Endothelial cell of umbilical vein (primary cell): ENCODE measurements around the gene CHRM2. TPM values are rescaled to one million over a fixed set of nuclear protein-coding genes. Genes with fewer than 3 reads are reported as not detected.
A peak's percentile ranks its signal among the peaks of the same experiment; 100 is the strongest.

Experiments
- BruUV-seq: library from RNA; stranded (reverse); fragments of 400-500 nt; replicated peaks from 2 replicates; lab custom pipeline; 2021; lab: Mats Ljungman, UMichigan
- CTCF ChIA-PET: fragments of 300-600, 350-600 bp; sonication (Branson Sonifier 250); formaldehyde crosslinking; loops from one replicate; lab custom pipeline; 2021; ENCODE audit warnings: antibody characterized with exemption, inconsistent platforms; lab: Charles Lee
- POLR2A ChIA-PET: fragments of 300-600, 350-600 bp; sonication (Branson Sonifier 250); formaldehyde crosslinking; loops from one replicate; lab custom pipeline; 2021; ENCODE audit warnings: antibody characterized with exemption, inconsistent platforms; lab: Charles Lee
- DNase-seq: peaks from one replicate; pipeline ENCODE4 v3.0.0-alpha.2; 2011; ENCODE audit warnings: low read depth, low spot score
- FAIRE-seq: peaks from 2 replicates; lab custom pipeline; 2011; peaks lifted over from hg19 to GRCh38; lab: Jason Lieb, UNC
- H2AFZ ChIP-seq: 2 replicates; pipeline ENCODE4 v1.6.0; 2012; ENCODE audit warnings: low read depth, low read length, control low read depth, inconsistent platforms
- H3K27ac ChIP-seq: 2 replicates; pipeline ENCODE4 v1.5.1; 2011; ENCODE audit warnings: low read depth, mild to moderate bottlenecking, control low read depth, low read length, moderate library complexity; ENCODE audit not compliant: insufficient read depth
- H3K27me3 ChIP-seq, 2 experiments: 2 replicates each; pipeline versions ENCODE4 v1.6.0 to v1.6.1; 2011; ENCODE audit warnings: low read length in 2 of 2, mixed read lengths in 1 of 2; ENCODE audit not compliant: control insufficient read depth in 2 of 2, insufficient read depth in 2 of 2
- H3K36me3 ChIP-seq, 2 experiments: 2 replicates in 1 of 2; 3 replicates in 1 of 2; pipeline ENCODE4 v1.5.1; 2011; ENCODE audit warnings: low read length in 2 of 2, mild to moderate bottlenecking in 1 of 2, moderate library complexity in 1 of 2; ENCODE audit not compliant: control insufficient read depth in 2 of 2, insufficient read depth in 2 of 2; ENCODE audit errors: extremely low read depth in 1 of 2
- H3K4me1 ChIP-seq: 3 replicates; pipeline ENCODE4 v1.5.1; 2011; ENCODE audit warnings: mild to moderate bottlenecking, low read length; ENCODE audit not compliant: control insufficient read depth, insufficient read depth; ENCODE audit errors: extremely low read depth
- H3K4me2 ChIP-seq: 2 replicates; pipeline ENCODE4 v1.6.1; 2011; ENCODE audit warnings: low read length, control low read depth, mixed read lengths; ENCODE audit not compliant: insufficient read depth
- H3K4me3 ChIP-seq, 3 experiments: fragments of 200-600 bp in 1 of 3; sonication (generic), shearing (Covaris generic) in 1 of 3; replicated peaks in 1 of 3; 2 replicates each; pipeline ENCODE4 v1.5.1; 2011 to 2016; ENCODE audit warnings: control low read depth in 3 of 3, low read length in 3 of 3, mild to moderate bottlenecking in 2 of 3, inconsistent platforms in 1 of 3, low read depth in 1 of 3, moderate library complexity in 1 of 3; ENCODE audit not compliant: insufficient read depth in 1 of 3
- H3K79me2 ChIP-seq: 2 replicates; pipeline ENCODE4 v1.6.0; 2012; ENCODE audit warnings: low read length, inconsistent platforms; ENCODE audit not compliant: control insufficient read depth, insufficient read depth
- H3K9ac ChIP-seq: replicated peaks from 2 replicates; pipeline ENCODE3; 2011; ENCODE audit warnings: low read length, control low read depth; ENCODE audit not compliant: insufficient read depth; ENCODE audit errors: extremely low read depth
- H3K9me1 ChIP-seq: replicated peaks from 3 replicates; pipeline ENCODE4 v1.6.0; 2011; ENCODE audit warnings: mild to moderate bottlenecking, low read length; ENCODE audit not compliant: control insufficient read depth, insufficient read depth; ENCODE audit errors: extremely low read depth
- H3K9me3 ChIP-seq: replicated peaks from 2 replicates; pipeline ENCODE4 v1.5.1; 2012; ENCODE audit warnings: low read length, inconsistent platforms; ENCODE audit not compliant: control insufficient read depth, insufficient read depth
- H4K20me1 ChIP-seq: replicated peaks from 2 replicates; pipeline ENCODE3; 2011; ENCODE audit warnings: mild to moderate bottlenecking, low read length; ENCODE audit not compliant: control insufficient read depth, insufficient read depth; ENCODE audit errors: extremely low read depth
- CTCF ChIP-seq, 2 donors: IDR thresholded peaks; 1 replicate in 1 of 2; 2 replicates in 1 of 2; pipeline ENCODE4 v1.5.1; 2011; ENCODE audit warnings: low read length in 2 of 2, mild to moderate bottlenecking in 2 of 2, moderate library complexity in 2 of 2, control low read depth in 1 of 2, inconsistent platforms in 1 of 2, low read depth in 1 of 2; ENCODE audit not compliant: insufficient read depth in 1 of 2; ENCODE audit errors: extremely low read depth in 1 of 2
- EZH2 ChIP-seq: IDR thresholded peaks from 2 replicates; pipeline ENCODE4 v1.6.1; 2012; ENCODE audit warnings: borderline replicate concordance, low read depth, mild to moderate bottlenecking, moderate library complexity, low read length, inconsistent platforms; ENCODE audit not compliant: severe bottlenecking
- JUN ChIP-seq: IDR thresholded peaks from 2 replicates; pipeline ENCODE4 v1.6.1; 2011; ENCODE audit warnings: borderline replicate concordance, low read depth; ENCODE audit not compliant: insufficient read length, insufficient read depth
- MAX ChIP-seq: IDR thresholded peaks from 2 replicates; pipeline ENCODE4 v1.6.1; 2011; ENCODE audit not compliant: insufficient read depth, insufficient read length
- POLR2A ChIP-seq: IDR thresholded peaks from 2 replicates; pipeline ENCODE4 v1.6.1; 2012; ENCODE audit warnings: low read depth, mild to moderate bottlenecking, control low read depth, low read length
- dilution Hi-C: fragments of 300-500 bp; cut with MboI; formaldehyde crosslinking; loops from one replicate; pipeline ENCODE4 v1.15.0; 2019; ENCODE audit warnings: low sequenced_read_pairs; ENCODE audit not compliant: extremely low pct_ligation_motif_present
- intact Hi-C: fragments of 100-400 bp; cut with micrococcal nuclease; formaldehyde crosslinking; loops from one replicate; pipeline ENCODE4 v1.10.0; 2022
- polyA plus RNA-seq, 4 experiments: library from polyadenylated mRNA; depleted of rRNA in 3 of 4; stranded (reverse) in 3 of 4; unstranded in 1 of 4; fragments of >200 nt; gene quantifications; 2 replicates each; pipeline versions ENCODE4 v1.2.1 to v1.2.3, GENCODE V29; 2011 to 2012; ENCODE audit warnings: missing spikeins in 1 of 4
- total RNA-seq: library from RNA; stranded (reverse); gene quantifications from 2 replicates; pipeline ENCODE4 v1.2.3, GENCODE V29; 2021

CHRM2 gene
- total and polyA plus RNA-seq, 2 donors (not counting 3 experiments of a cell fraction or from before 2014, with no cell fraction given), result not detected

- Histone ChIP-seq H3K27me3 (peaks cover 57 to 69% of the 10 kb centered on the region in 2 experiments), H2AFZ (no peak overlapping the region), H3K4me3 (peak overlapping the region in 1 of 3 experiments; percentile 12), H3K9ac (no peak overlapping the region), H4K20me1 (no peaks in the 10 kb centered on the region), H3K27ac (no peak overlapping the region), H3K79me2 (no peaks in the 10 kb centered on the region), H3K36me3 (no peaks in the 10 kb centered on the region), H3K9me3 (no peaks in the 10 kb centered on the region), H3K4me2 (peak overlapping the region; percentile 37), H3K9me1 (no peaks in the 10 kb centered on the region), H3K4me1 (peaks cover 8% of the 10 kb centered on the region)
- dilution Hi-C loops, result no loop called here
- FAIRE-seq (no peak), DNase-seq (no peak)
- intact Hi-C loops, result no loop called here
- ChIA-PET POLR2A (no interaction called here), CTCF (interaction anchor here (0.7 to 2.6 kb wide), 3 partner anchors 10 to 56 kb away, joined by 3 to 8 read pairs (median 3); no protein-coding TSS in a partner anchor)
- TF ChIP-seq POLR2A (no peak), EZH2 (peak; percentile 7), CTCF (IDR thresholded peaks at IDR 0.05; ENCODE audit: extremely low read depth in 1 of 2, insufficient read depth in 1 of 2, low read depth in 1 of 2, low read length in 2 of 2) (no peak), MAX (no peak), JUN (no peak)
- no TSS peak for BruUV-seq
Measured at GRCh38 chr7:136869001-136869961, 829 bp downstream of the CHRM2 start.
